Immature natural killer cell (primary cell): Measurements from ENCODE around the gene CA5A. TPM values are rescaled to one million over a fixed set of nuclear protein-coding genes. Genes with fewer than 3 reads are reported as not detected.
A peak's percentile ranks its signal among the peaks of the same experiment; 100 is the strongest.
"Not testable (repeated sequence)": the region's sequence is repeated elsewhere in the genome, so short reads cannot be mapped to it uniquely, and the experiment has no call there.

Experiments
- DNase-seq, 3 donors: peaks; one replicate each; pipeline ENCODE4 v3.0.0; 2022; ENCODE audit warnings: mixed read lengths in 1 of 3
- H3K27ac Mint-ChIP-seq, 6 donors: one replicate each; pipeline ENCODE4 v1.8.0; 2020; ENCODE audit warnings: mixed read lengths in 6 of 6, mild to moderate bottlenecking in 5 of 6, inconsistent platforms in 4 of 6, moderate library complexity in 3 of 6
- H3K27me3 Mint-ChIP-seq, 3 donors: one replicate each; pipeline ENCODE4 v1.8.0; 2020 to 2021; ENCODE audit warnings: low read depth in 3 of 3, mild to moderate bottlenecking in 3 of 3, mixed read lengths in 3 of 3, moderate library complexity in 3 of 3, inconsistent platforms in 1 of 3
- H3K36me3 Mint-ChIP-seq, 3 donors: one replicate each; pipeline ENCODE4 v1.8.0; 2020; ENCODE audit warnings: mixed read lengths in 3 of 3, inconsistent platforms in 2 of 3, mild to moderate bottlenecking in 2 of 3
- H3K4me1 Mint-ChIP-seq, 2 donors: one replicate each; pipeline ENCODE4 v1.8.0; 2020; ENCODE audit warnings: inconsistent platforms in 2 of 2, mild to moderate bottlenecking in 2 of 2, mixed read lengths in 2 of 2, moderate library complexity in 1 of 2
- H3K4me3 Mint-ChIP-seq, 5 donors: one replicate each; pipeline ENCODE4 v1.8.0; 2020; ENCODE audit warnings: mild to moderate bottlenecking in 5 of 5, mixed read lengths in 5 of 5, inconsistent platforms in 3 of 5, moderate library complexity in 3 of 5
- H3K9me3 Mint-ChIP-seq, 6 donors: one replicate each; pipeline ENCODE4 v1.8.0; 2020; ENCODE audit warnings: mild to moderate bottlenecking in 6 of 6, mixed read lengths in 6 of 6, inconsistent platforms in 4 of 6, moderate library complexity in 3 of 6
- polyA plus RNA-seq, 3 donors: library from polyadenylated mRNA; unstranded; fragments of 300-500 nt; fragmentation: Illumina TruSeq; gene quantifications; one replicate each; pipeline ENCODE4 v1.2.3, GENCODE V29; 2021

CA5A gene
- polyA plus RNA-seq, 3 donors from 2014 or later, result not detected

DNA sequence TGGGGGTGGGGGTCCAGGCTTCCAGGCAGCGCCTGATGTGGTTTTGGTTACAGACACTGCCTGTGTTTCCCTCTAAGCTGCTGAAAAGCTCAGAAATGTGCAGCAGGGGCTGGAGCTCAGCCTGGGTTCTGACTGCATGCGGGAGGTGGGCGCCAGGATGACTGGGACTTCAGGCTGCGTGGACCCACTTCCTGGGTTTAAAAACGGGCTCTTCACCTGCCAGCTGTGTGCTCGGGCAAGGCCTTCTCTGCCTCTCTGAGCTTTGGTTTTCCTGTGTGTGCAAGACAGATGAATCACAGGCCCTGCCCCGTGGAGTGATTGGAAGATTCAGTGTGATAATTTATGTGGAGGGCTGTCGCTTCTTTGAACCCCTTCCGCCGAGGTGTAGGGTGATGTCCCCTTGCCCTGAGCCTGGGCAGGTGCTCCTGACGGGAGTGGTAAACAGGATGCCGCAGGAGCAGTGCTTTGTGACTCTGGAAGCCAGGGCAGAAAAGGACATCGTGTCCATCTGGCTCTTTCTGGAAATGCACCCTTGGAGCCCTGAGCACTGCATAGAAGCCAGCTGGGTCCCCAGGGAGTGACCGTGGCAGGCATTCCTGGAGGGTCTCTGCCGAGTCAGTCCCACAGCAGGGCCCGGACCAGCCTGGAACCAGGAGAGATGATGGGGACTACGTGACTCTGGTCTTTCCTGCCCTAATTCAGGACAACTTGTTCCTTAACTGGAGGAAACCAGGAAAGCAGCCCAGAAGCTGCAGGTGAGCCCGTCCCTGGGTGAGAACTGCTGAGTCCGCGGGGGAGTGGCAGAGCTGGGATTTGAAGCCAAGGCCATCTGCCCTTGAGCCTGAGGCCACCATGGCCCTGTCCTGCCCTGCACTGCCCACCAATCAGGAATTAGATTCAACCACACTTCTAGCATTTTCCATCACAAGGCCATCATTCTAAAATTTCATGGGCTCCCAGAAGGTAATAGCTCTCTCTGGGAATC, 38.5 kb downstream of the CA5A start:
- H3K36me3 Mint-ChIP-seq, result no peaks in the 10 kb centered on the region
- H3K27me3 Mint-ChIP-seq, result peaks cover 0 to 13% (median 5%) of the 10 kb centered on the region in 3 donors
- no peaks in the 10 kb centered on the region for H3K9me3 Mint-ChIP-seq
- H3K27ac Mint-ChIP-seq, result peak overlapping the region in 5 of 6 donors; percentile 6 to 92 (median 75)
- DNase-seq, result peak in 2 of 3 donors; percentile 22 to 30
- H3K4me1 Mint-ChIP-seq, result peaks cover 30 to 31% of the 10 kb centered on the region in 2 donors
- H3K4me3 Mint-ChIP-seq, result peak overlapping the region; percentile 33 to 73 (median 58)

DNA sequence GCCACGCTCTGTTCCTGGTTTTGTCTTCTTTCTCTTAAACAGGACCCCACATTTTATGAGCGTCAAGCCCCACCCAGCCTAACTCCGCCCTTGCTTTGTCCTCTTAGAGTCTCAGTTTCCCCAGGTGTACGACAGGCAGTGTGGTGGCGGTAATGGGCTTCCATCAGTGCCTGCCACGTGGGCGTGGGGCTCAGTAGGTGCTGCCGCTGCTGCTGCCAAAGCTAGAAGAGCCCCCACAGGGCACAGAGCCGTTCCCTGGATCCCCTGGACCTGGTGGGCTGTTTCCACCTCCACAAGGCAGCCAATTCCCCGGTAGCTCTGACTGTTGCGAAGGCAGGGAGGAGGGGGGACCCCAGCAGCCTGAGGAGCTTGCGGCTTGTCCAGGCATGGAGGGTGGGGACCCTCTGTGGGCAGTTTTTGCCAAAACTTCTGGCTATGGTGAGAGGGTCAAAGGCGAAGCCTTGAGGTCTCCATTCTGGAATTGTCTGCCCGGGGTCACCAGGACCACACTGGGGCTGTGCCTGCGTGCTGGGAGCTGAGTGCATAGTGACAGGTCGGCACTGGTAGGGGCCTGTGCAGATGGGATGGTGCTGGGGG, 39.3 kb downstream of the CA5A start:
- H3K4me1 Mint-ChIP-seq, result peaks cover 30 to 31% of the 10 kb centered on the region in 2 donors
- not testable (repeated sequence) for H3K9me3 Mint-ChIP-seq, DNase-seq, H3K36me3 Mint-ChIP-seq
- peak overlapping the region in 5 of 6 donors; percentile 6 to 95 (median 75) for H3K27ac Mint-ChIP-seq
- H3K4me3 Mint-ChIP-seq, result peak overlapping the region in 4 of 5 donors; percentile 8 to 73 (median 66)
- peaks cover 0 to 13% (median 5%) of the 10 kb centered on the region in 3 donors for H3K27me3 Mint-ChIP-seq

DNA sequence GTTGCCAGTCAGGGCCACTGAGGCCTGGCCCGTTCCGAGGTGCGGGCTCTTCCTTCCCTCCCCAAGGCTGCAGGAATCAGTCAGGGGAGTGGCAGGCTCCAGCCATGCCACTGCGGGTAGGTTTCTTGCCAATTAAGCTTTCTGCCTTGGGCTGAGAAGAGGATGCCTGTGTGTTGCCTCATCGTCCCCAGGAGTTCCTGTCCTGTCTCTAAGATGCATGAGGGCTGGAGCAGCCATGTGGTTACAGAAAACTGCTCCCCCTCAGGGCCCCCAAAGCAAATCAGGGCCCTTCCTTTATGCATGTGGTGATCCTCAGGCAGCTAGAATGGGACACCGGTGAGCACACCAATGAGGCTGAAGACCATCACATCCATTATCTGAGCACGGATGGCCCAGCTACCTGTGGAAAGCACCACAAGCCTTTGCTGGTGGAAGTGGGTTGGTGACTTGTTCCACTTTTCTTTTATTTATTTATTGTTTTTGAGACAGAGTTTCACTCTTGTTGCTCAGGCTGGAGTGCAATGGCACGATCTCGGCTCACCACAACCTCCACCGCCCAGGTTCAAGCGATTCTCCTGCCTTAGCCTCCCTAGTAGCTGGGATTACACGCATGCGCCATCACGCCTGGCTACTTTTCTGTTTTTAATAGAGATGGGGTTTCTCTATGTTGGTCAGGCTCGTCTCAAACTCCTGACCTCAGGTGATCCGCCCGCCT, 40.0 kb downstream of the CA5A start:
- Mint-ChIP-seq H3K4me3 (peak overlapping the region in 4 of 5 donors; percentile 57 to 84 (median 78)), H3K4me1 (peaks cover 30 to 31% of the 10 kb centered on the region in 2 donors), H3K27me3 (peaks cover 0 to 13% (median 7%) of the 10 kb centered on the region in 3 donors), H3K27ac (peak overlapping the region; percentile 79 to 95 (median 88))
- not testable (repeated sequence) for DNase-seq, H3K9me3 Mint-ChIP-seq, H3K36me3 Mint-ChIP-seq

DNA sequence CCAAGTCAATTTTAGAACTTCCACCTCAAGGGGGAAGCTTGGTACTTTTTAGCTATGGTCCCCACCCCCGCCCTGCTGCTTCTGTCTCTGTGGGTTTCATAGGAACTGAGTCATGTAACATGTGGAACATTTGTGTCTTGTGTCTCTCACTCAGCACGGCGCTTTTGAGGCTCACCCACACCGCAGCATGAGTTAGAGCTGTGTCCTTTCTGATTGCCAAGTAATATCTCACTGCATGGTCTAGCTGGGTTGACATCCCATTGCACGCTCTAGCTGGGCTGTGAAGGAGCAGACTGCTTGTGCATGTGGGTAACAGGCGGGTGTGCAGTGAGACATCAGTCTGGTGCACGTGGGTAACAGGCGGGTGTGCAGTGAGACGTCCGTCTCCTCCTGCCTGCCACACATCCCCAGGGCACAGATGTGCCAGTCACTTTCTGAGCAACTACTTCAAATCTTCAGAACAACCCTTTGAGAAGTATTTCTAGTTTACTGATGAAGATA, 40.6 kb downstream of the CA5A start:
- peak overlapping the region; percentile 34 to 84 (median 75) for H3K4me3 Mint-ChIP-seq
- H3K27ac Mint-ChIP-seq, result peak overlapping the region; percentile 79 to 95 (median 88)
- no peaks in the 10 kb centered on the region for H3K36me3 Mint-ChIP-seq
- H3K4me1 Mint-ChIP-seq, result peaks cover 30 to 31% of the 10 kb centered on the region in 2 donors
- no peaks in the 10 kb centered on the region for H3K9me3 Mint-ChIP-seq
- peak; percentile 70 to 76 (median 73) for DNase-seq
- H3K27me3 Mint-ChIP-seq, result peaks cover 0 to 13% (median 7%) of the 10 kb centered on the region in 3 donors

DNA sequence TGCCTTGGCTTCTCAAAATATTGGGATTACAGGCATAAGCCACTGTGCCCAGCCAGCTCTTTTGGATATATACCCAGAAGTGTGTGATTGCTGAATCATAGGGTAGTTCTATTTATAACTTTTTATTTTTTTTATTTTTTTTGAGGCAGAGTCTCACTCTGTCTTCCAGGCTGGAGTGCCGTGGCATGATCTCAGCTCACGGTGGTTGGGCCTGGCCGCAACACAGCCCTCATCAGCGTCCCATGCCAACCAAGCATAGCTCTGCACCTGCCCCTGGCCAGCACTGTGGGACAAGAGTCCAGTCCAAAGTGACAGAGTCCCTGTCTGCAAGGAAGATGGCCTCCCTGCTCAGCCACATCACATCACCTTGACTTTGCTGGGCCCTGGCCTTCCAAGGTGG, 42.3 kb downstream of the CA5A start:
- H3K4me3 Mint-ChIP-seq, DNase-seq, H3K9me3 Mint-ChIP-seq, H3K36me3 Mint-ChIP-seq, H3K27ac Mint-ChIP-seq, H3K27me3 Mint-ChIP-seq: not testable (repeated sequence)
- peaks cover 30 to 31% of the 10 kb centered on the region in 2 donors for H3K4me1 Mint-ChIP-seq

DNA sequence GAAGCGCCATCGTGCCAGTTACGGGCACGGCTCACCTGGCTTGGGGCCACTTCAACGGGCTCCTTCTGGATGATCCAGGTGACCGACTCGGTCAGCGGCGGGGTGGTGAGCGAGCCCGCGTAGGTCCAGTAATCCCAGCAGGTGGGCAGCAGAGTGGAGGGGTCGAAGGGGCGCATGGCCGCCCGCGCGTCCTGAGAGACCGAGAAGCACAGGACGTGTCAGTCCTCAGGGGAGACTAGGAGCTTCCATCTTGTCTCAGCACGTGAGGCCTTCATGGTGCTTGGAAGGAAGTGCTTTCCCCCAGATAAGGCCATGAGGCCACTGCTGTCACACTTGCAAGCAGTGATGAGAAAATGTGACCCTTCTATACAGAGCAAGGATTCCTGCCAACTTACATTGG, 44.6 kb downstream of the CA5A start:
- no peak for DNase-seq
- Mint-ChIP-seq H3K27me3 (peaks cover 3 to 7% (median 6%) of the 10 kb centered on the region in 3 donors), H3K27ac (no peak overlapping the region), H3K4me1 (peaks cover 15 to 16% of the 10 kb centered on the region in 2 donors), H3K4me3 (no peak overlapping the region), H3K36me3 (no peaks in the 10 kb centered on the region), H3K9me3 (no peaks in the 10 kb centered on the region)

DNA sequence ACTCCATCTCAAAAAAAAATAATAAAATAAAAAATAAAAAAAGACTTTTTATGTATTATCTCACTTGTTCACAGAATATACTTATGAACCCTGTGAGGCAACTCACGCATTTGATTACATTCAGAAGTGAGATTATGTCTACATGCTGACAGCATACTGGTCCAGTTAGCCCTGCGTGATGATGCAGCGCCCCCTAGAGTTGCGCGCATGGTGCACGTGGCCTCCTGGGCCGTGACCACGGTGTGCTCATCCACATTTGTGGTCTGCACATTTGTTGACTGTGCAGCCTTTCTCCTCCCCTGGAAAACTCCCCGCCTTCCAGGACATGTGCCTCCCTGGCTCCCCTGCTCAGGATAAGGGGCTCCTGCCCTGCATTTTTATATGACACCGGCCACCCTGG, 46.6 kb downstream of the CA5A start:
- not testable (repeated sequence) for H3K9me3 Mint-ChIP-seq, H3K27me3 Mint-ChIP-seq, H3K4me3 Mint-ChIP-seq, DNase-seq, H3K27ac Mint-ChIP-seq, H3K4me1 Mint-ChIP-seq, H3K36me3 Mint-ChIP-seq

DNA sequence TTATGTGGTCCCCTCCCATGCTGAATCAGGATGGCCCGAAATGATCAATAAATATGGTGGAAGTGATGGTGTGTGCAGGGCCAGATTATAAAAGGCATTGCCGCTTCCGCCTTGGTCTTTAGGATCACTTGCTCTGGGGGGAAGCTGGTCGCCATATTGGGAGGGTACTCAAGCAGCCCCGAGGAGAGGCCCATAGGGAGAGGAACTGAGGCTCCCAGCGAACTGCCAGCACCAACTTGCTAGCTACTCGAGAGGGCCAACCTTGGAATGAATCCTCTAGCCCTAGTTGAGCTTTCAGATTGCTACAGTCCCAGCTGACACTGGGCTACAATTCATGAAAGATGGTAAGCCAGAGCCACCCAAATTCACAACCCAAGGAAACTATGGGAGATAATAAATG, 48.0 kb downstream of the CA5A start:
- H3K27me3 Mint-ChIP-seq, H3K9me3 Mint-ChIP-seq, H3K36me3 Mint-ChIP-seq, H3K4me3 Mint-ChIP-seq, DNase-seq, H3K27ac Mint-ChIP-seq, H3K4me1 Mint-ChIP-seq: not testable (repeated sequence)

DNA sequence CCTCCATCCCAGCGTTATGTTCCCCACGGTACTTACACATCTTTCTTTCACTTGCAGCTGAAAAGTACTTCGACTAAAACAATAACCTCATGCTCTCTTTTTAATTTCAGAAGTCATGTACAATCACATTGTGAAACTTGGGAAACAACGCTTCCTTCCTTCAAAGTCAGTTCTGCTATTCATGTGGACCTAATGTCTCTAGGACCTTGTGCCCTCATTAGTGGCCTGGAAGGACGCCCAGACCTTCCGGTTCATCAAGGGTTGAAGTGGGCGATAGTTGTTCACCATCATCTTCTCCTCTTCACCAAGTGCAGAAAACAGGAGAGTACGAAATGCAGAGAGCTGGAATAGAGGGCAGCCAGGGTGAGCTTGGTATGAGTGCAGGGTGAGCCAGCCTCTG, 48.4 kb downstream of the CA5A start:
- H3K4me1 Mint-ChIP-seq, H3K27ac Mint-ChIP-seq, H3K9me3 Mint-ChIP-seq, H3K27me3 Mint-ChIP-seq, DNase-seq, H3K36me3 Mint-ChIP-seq, H3K4me3 Mint-ChIP-seq: not testable (repeated sequence)

DNA sequence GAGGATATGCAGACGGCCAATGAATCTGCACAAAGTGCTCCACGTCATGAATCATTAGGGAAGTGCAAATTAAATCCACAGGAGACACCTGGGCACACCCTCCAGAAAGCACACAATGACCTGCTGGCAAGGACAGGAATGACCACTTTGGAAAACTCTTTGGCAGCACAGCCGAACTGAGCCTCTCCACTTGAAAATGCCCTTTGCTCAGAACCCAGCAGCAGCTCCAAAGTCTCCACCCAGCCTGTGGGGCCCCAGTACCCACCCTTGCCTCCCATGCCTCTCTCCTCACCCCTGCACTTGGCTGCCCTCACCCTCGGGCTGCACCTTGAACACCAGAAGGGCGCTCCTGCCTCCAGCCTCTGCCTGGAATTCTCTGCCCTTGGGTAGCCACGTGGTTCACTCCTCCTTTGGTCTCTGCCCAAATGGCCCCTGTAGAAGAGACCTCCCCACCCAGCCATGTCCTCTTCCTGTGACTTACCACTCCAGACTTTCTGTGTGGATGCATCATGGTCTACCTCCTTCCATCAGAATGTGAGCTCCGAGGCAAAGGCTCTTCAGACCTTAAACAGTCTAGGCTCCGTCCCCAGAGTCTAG, 50.9 kb downstream of the CA5A start:
- not testable (repeated sequence) for DNase-seq, H3K27ac Mint-ChIP-seq, H3K4me1 Mint-ChIP-seq, H3K36me3 Mint-ChIP-seq, H3K9me3 Mint-ChIP-seq, H3K27me3 Mint-ChIP-seq, H3K4me3 Mint-ChIP-seq

DNA sequence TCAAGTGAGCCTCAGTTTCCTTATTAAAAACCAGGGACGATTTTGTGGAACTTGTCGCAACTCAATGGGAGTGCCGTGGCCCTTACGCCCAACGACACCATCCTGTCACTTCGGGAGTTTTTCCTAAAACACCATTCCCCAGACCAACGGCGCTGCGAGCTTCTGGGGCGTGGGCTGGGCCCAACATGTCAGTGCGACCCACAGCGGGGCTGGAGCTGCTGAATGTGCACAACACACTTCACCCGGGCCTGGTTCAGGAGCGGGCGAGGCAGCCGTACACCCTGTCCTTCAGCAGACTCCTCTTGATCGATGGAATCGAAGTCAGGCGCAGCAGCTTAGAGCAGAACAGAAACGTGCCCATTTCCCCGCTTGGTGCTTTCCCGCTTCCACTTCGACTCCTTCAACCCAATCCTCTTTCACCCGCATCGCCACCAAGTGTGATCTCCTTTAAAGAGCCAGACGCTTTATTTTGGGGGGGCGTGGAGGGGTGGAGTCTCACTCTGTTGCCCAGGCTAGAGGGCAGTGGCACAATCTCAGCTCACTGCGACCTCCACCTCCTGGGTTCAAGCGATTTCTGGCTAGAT, 53.8 kb downstream of the CA5A start:
- no peak overlapping the region for H3K27ac Mint-ChIP-seq
- H3K9me3 Mint-ChIP-seq, result peaks cover 0 to 2% (median 0%) of the 10 kb centered on the region in 6 donors
- no peak for DNase-seq
- H3K27me3 Mint-ChIP-seq, result peaks cover 2 to 3% (median 2%) of the 10 kb centered on the region in 3 donors
- H3K4me3 Mint-ChIP-seq, result no peak overlapping the region
- H3K4me1 Mint-ChIP-seq, result no peaks in the 10 kb centered on the region
- no peaks in the 10 kb centered on the region for H3K36me3 Mint-ChIP-seq

DNA sequence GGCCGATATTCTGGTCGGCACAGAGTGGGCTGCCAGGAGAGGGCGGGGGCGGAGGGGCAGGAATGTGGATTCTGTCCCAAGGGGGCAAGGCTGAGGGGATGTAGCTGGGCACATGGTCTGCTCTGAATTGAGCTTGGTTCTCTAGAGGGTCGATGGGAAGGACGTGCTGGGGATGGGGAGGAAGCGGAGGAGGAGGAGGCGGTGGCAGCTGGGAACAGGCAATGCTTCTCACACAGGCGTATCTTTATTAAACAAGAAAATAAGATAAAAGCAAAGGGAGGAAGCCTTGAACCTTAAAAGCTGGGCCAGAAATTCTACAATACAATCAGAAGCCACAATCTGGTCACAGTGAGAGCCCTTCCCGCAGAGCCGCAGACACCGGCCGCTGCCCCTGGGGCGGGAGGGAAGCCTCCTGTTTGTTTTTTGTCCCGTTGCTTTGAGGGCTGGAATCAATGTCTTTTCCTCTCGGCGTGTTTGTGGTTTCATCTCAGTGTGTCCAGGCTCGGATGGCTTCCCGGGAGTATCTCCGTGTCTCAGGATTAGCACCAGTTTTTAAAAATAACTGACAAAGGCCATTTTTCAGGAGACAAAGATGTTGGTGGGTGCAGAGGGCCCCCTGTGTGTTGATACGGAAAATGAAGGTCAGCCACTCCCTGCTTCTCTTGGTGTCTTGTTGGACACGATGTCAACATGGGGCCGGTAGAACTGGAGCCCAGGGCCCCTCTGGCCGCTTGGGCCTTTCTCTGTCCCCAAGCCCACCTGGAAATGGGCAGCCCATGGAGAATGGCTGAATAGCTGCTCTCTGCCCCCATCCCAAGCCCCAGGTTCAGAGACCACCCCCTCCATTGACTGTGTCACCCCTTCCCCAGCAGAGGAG, 54.8 kb downstream of the CA5A start:
- no peak overlapping the region for H3K4me3 Mint-ChIP-seq
- no peaks in the 10 kb centered on the region for H3K4me1 Mint-ChIP-seq
- peaks cover 0 to 2% (median 0%) of the 10 kb centered on the region in 6 donors for H3K9me3 Mint-ChIP-seq
- DNase-seq, result no peak
- H3K36me3 Mint-ChIP-seq, result no peaks in the 10 kb centered on the region
- no peak overlapping the region for H3K27ac Mint-ChIP-seq
- H3K27me3 Mint-ChIP-seq, result peaks cover 2 to 5% (median 2%) of the 10 kb centered on the region in 3 donors
